ENCODE measurements around the gene PRG2.

The PRG2 gene

DNA sequence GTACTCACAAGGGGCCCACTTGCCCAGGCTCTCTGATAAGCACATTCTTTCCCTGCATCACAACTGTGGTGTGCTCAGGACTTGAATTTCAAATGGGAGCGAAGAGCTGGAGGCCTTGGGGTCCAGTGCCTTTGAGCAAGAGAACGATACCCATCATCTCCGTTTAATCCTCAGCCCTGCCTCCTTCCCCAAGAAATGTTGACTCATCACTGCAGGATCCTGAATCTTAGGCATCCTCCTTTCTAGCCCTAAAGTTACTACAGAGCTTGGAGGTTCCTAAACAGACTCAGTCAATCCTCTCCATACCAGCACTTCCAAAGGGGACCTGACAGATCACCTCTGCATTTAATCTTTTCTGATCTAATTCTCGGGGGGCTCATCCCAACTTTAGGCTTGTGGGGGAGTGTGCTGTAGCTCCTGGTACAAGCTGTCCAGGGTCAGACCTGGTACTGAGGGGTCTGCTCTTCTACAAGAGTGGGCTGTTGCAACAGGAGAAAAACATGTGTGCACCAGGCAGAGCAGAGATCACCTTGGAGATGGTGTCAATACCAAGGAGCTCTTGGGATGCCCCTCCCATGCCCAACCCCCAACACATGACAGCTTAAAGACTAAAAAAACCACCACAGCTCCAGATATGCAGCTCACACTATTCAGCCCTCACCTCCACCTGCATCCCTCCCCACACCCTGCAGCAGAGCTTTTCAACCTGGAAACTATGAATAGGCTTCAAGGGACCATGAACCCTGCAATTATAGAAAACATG is 3.9 kb upstream of the PRG2 start:
- ATAC-seq, result no peak
- H3K36me3 Mint-ChIP-seq, result no peaks in the 10 kb centered on the region
- no peaks in the 10 kb centered on the region for H3K9me3 Mint-ChIP-seq
- H3K4me3 Mint-ChIP-seq, result no peak overlapping the region
- H3K27ac Mint-ChIP-seq, result no peak overlapping the region
- H3K27me3 Mint-ChIP-seq, result peaks cover 6% of the 10 kb centered on the region
- H3K4me1 Mint-ChIP-seq, result no peaks in the 10 kb centered on the region

DNA sequence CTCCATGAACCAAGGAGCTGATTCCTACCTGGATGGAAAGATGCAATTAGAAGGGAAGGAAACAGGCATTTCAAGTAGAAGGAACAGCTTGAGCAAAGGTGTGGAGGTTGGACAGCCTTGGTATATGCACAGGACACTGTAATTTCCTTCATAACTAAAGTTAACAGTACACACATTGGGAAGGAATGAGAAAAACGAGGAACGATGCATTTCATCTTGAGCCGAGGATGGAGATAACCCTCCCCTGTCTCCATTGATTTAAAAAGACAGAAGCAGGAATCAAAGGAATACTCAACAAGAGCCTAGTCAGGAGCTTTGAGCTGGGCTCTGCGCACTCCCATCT is 2.3 kb upstream of the PRG2 start:
- no peaks in the 10 kb centered on the region for H3K4me1 Mint-ChIP-seq
- H3K27me3 Mint-ChIP-seq, result peaks cover 10% of the 10 kb centered on the region
- H3K27ac Mint-ChIP-seq, result no peak overlapping the region
- H3K9me3 Mint-ChIP-seq, result no peaks in the 10 kb centered on the region
- H3K4me3 Mint-ChIP-seq, result no peak overlapping the region
- H3K36me3 Mint-ChIP-seq, result no peaks in the 10 kb centered on the region
- ATAC-seq, result no peak

DNA sequence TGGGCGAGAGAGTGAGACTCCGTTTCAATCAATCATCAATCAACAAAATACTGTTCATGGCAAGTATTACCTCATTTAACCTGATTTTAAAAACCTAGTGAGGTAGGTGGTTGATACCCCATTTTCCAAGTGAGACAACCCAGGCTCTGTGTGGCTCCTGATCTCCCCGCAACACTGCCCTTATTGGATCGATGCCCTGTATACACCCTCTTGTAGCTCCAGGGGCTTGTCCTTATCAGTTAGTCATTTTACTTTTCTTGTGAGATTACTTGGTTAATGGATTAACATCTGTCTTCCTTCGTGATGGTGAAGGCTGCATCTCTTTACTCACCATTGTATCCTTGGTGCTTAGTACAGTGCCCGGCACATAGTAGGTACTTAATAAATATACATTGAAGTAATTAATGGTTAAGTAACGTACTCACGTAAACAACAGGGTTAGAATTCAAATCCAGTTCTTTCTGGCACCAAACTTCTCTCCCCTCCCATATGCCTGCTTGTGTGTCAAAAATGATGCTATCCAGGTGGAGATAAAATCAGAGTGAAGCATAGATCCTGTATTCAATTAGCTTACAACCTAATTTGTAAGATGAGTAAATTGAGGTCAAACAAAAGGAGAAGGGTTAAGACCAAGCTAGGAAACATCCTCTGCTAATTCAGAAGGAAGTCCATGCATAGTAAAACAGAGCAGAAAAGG is 1.8 kb upstream of the PRG2 start:
- peaks cover 10% of the 10 kb centered on the region for H3K27me3 Mint-ChIP-seq
- H3K9me3 Mint-ChIP-seq, result no peaks in the 10 kb centered on the region
- no peak for ATAC-seq
- H3K4me3 Mint-ChIP-seq, result no peak overlapping the region
- no peaks in the 10 kb centered on the region for H3K36me3 Mint-ChIP-seq
- H3K27ac Mint-ChIP-seq, result no peak overlapping the region
- H3K4me1 Mint-ChIP-seq, result no peaks in the 10 kb centered on the region

DNA sequence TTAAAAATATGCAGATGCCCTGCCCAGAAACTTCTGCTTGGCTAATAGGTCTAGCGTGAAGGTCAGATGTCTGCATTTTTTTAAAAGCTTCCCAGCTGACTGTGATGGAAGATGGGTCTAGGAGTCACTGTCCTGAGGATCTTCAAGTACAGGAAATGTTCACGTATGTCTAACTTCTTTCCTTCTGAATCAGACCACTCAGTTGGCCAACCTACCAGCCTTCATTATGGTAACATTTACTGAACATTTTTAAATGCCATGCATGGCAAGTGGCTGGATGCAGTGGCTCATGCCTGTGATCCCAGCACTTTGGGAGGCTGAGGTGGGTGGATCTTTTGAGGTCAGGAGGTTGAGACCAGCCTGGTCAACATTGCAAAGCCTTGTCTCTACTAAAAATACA is 1.1 kb upstream of the PRG2 start:
- no peak for ATAC-seq
- Mint-ChIP-seq H3K9me3 (no peaks in the 10 kb centered on the region), H3K36me3 (no peaks in the 10 kb centered on the region), H3K27ac (no peak overlapping the region), H3K4me3 (no peak overlapping the region), H3K4me1 (no peaks in the 10 kb centered on the region), H3K27me3 (peaks cover 10% of the 10 kb centered on the region)

DNA sequence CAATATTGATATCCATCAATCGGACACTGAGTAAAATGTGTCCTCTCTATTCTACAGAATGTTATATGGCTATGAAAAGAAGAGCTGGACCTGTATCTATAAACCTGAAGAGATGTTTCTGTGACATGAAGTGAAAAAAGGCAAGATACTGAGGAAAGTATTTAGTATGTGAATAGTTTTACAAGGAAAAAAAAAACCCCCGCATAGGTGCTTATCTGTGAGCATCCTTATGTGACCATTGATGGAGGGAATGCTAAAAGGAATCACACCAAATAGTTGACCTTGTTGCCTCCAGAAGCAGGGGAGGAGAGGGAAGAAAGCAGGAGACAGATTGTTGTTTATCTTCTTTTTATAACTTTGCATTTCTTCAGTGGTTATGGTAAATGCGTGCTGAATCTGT is 661 bp upstream of the PRG2 start:
- peaks cover 10% of the 10 kb centered on the region for H3K27me3 Mint-ChIP-seq
- no peak overlapping the region for H3K4me3 Mint-ChIP-seq

DNA sequence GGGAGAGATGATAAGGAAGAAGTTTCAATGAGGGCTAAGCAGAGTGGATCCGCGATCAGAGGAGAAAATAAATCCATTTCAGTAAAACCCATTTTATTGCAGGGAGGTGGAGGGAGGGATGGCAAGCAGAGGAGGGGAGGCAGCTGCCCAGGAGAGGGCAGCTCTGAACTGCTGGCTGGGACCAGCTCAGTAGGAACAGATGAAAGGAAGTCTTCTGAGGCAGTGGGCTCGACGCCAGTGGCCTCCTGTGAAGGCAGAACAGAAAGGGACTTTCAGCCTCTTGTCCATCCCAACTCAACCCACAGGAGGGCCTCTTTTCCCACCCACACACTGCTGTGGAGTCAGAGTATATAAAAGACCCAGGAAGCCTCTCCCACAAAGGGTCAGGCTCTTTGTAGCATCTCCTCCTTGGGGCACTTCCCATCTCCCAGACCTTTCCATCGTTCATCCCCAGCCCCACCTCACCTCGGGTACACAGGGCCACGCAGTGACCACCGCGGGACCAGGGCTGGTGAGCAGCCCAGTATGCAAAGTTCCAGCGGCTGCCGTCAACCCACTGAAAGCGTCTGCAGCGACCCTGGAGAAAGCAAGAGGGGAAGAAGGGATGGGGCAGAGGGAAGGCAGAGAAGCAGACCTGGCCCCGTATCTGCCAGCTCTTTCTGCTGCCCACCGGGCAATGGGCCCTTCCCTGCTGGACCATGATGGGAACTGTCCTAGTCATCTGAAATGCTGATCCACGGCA is 3.0 kb downstream of the PRG2 start:
- no peaks in the 10 kb centered on the region for H3K4me1 Mint-ChIP-seq
- H3K4me3 Mint-ChIP-seq, result no peak overlapping the region
- ATAC-seq, result no peak
- H3K9me3 Mint-ChIP-seq, result no peaks in the 10 kb centered on the region
- H3K27ac Mint-ChIP-seq, result no peak overlapping the region
- peaks cover 14% of the 10 kb centered on the region for H3K27me3 Mint-ChIP-seq
- H3K36me3 Mint-ChIP-seq, result no peaks in the 10 kb centered on the region

More for the DNA sequence above, 661 bp upstream of the PRG2 start:
- Mint-ChIP-seq H3K36me3 (no peaks in the 10 kb centered on the region), H3K27ac (no peak overlapping the region), H3K9me3 (no peaks in the 10 kb centered on the region), H3K4me1 (no peaks in the 10 kb centered on the region)
- ATAC-seq, result no peak

DNA sequence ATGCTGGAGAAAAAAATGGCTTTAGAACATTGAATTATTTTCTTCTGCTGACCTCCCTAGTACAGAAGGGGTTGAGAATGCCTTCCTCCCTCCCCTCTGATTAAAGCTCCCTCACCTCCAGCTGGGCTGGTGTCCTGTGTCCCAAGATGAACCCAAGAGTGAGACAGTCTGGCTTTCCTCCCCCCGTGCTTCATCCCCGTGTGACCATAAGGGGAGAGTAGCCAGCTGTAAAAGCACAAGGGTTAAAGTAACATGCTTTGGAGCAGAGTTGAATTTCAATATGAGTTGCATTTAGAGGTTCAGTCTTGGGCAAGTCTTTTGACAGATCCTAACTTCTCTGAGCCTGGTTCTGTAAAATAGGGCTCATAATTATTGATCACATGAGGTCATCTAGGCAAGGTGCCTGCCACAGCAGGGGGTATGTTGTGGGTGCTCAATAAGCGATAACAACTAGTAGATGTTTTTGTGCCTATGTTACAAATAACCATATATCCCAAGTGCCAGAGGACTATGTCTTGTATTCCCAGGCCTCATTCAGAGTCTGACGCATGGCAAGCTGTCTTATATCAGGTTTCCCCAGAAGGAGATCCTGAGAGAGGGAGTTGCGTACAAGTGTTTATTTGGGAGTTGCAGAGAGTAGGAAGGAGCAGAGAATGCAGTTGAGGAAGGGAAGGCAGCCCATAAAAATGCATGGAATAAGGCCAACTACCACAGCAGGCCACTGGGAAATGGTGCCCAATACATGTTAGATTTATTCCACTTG is 4.1 kb downstream of the PRG2 start:
- H3K4me1 Mint-ChIP-seq, result no peaks in the 10 kb centered on the region
- no peaks in the 10 kb centered on the region for H3K36me3 Mint-ChIP-seq
- H3K9me3 Mint-ChIP-seq, result no peaks in the 10 kb centered on the region
- ATAC-seq, result no peak
- no peak overlapping the region for H3K4me3 Mint-ChIP-seq
- peaks cover 23% of the 10 kb centered on the region for H3K27me3 Mint-ChIP-seq
- no peak overlapping the region for H3K27ac Mint-ChIP-seq

DNA sequence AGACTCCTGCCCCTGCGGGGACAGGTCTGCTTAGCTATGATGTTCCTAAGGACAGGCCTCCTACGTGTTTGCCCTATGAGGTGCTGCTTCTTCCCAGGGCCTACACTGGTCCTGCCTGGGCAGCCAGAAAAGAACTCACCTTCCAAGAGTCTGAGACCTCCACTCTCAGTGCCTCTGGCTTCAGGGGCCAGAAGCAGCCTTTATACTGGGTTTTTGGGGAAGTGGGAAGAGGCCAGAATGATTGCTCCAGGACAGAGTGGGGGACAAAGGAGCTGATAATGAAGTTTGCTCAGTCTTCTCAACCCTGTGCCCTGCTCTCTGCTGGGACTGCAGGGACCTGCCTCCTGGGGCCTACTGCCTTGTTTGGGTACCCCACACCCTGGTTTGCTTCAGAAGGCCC is 9.5 kb downstream of the PRG2 start, which contains the start of gene PRG3:
TSS of gene PRG3 (minus strand) at position 176 of the 400 bp plus-strand sequence. CDS start 442 bp downstream, outside the sequence.
- H3K27me3 Mint-ChIP-seq, result peaks cover 37% of the 10 kb centered on the region

DNA sequence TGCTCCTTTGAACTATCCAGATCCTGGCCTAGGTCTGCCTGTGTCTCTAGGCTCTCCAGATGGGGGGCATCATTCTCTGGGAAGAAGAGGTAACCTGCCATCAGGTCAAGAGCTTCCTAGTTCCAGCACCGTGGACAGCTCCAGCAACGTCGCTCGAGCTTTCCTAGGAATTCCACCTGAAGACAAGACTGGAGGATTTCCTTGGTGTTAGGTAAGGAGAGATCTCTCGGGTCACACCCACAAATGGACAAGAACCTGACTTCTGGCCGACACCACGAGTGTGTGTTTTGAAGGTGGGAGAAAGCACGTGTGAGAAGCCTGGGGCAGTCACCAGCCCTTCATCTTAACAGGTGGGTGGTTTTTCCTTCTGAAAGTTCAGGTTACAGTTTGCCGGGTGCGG is 10.7 kb downstream of the PRG2 start:
- no peak overlapping the region for H3K4me3 Mint-ChIP-seq
- no peaks in the 10 kb centered on the region for H3K9me3 Mint-ChIP-seq
- no peaks in the 10 kb centered on the region for H3K36me3 Mint-ChIP-seq
- ATAC-seq, result no peak
- H3K27me3 Mint-ChIP-seq, result peaks cover 37% of the 10 kb centered on the region
- no peak overlapping the region for H3K27ac Mint-ChIP-seq
- H3K4me1 Mint-ChIP-seq, result no peaks in the 10 kb centered on the region

More for the DNA sequence above, 9.5 kb downstream of the PRG2 start, which contains the start of gene PRG3:
- no peak within 1 kb of the TSS for H3K27ac Mint-ChIP-seq
- no peaks in the 10 kb centered on the region for H3K36me3 Mint-ChIP-seq
- H3K4me3 Mint-ChIP-seq, result no peak within 1 kb of the TSS
- no peaks in the 10 kb centered on the region for H3K4me1 Mint-ChIP-seq
- ATAC-seq, result no peak
- H3K9me3 Mint-ChIP-seq, result no peaks in the 10 kb centered on the region

DNA sequence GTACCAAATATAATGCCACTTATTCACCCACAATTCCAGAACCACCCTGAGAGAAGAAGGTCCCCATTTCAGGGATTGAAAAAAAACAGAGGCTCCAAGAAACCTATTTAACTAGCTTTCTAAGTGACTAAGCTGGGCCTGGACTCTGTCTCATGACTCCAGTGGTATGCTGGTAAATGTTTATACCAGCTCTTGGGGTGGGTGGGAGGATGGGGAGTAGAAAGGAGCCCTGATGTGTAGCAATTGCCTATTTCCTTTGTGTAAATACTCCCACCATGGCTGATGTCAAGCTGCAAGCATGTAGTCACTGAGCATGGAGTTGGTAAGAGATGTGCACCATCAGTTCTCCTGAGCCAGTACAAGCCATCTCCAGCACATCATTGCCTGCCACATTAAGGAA is 12.3 kb downstream of the PRG2 start:
- no peak overlapping the region for H3K27ac Mint-ChIP-seq
- H3K4me3 Mint-ChIP-seq, result no peak overlapping the region
- no peak for ATAC-seq
- H3K9me3 Mint-ChIP-seq, result no peaks in the 10 kb centered on the region
- no peaks in the 10 kb centered on the region for H3K36me3 Mint-ChIP-seq
- H3K4me1 Mint-ChIP-seq, result no peaks in the 10 kb centered on the region
- peaks cover 37% of the 10 kb centered on the region for H3K27me3 Mint-ChIP-seq

DNA sequence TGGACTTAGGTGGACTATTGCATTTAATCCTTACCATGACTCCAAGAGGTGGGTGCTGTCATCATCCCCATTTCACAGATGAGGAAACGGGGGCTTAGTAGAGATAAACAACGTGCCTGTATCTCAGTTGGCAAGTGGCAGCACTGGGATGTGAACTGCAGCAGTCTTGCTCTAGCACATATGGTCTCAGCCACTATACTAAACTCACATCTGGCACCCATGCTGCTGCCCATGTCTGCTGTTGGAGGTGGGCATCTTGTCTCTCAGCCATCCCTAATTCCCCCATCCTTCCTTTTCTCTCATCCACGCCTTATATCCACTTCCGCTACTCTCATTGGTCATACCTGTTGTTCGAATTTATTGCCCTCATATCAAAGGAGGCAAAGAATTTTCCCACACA is 13.3 kb downstream of the PRG2 start:
- Mint-ChIP-seq H3K36me3 (no peaks in the 10 kb centered on the region), H3K4me1 (no peaks in the 10 kb centered on the region), H3K4me3 (no peak overlapping the region), H3K27ac (no peak overlapping the region), H3K27me3 (peaks cover 29% of the 10 kb centered on the region), H3K9me3 (no peaks in the 10 kb centered on the region)
- ATAC-seq, result no peak

DNA sequence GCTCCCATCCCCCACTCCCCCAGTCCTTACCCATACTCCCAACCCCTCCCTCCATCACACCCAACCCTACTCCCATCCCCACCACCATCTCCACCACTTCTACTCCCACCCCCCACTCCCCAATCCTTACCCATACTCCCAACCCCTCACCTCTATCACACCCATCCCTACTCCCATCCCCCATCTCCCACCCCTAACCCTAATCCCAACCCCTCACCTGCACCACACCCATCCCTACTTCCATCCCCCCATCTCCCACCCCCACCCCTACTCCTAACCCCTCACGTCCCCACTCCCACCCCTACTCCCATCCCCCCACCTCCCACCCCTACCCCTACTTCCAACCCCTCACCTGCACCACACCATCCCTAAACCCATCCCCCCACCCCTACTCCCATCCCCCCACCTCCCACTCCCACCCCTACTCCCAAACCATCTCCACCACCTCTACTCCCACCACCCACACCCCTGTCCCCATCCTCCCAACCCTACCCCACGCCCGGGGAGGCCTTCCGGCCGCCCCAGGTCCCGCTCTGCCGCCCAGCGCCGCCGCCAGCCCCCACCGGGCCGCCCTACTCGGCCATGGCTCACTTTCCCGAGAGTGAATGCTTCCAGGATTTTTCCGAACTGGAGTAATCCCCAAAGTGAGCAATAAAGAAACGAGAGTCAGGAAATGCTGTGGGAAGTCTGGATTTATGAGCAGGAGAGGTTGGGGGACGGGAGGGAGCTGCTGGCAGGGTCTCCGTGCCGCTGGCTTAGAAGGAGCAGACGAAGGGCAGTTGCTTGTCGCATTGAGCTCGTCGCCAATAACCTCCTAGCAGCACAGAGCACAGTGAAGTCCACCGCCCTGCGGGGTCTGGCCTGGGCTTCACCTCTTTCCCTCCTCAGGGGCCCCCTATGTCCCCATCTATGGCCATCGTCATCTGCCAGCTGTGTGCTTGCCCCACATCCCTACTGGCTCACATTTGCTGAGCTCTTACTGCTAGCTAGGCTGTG is 14.1 kb downstream of the PRG2 start:
- H3K9me3 Mint-ChIP-seq, result no peaks in the 10 kb centered on the region
- H3K4me3 Mint-ChIP-seq, result no peak overlapping the region
- H3K27me3 Mint-ChIP-seq, result peaks cover 24% of the 10 kb centered on the region
- peak; percentile 52 for ATAC-seq
- H3K4me1 Mint-ChIP-seq, result no peaks in the 10 kb centered on the region
- H3K36me3 Mint-ChIP-seq, result no peaks in the 10 kb centered on the region
- H3K27ac Mint-ChIP-seq, result no peak overlapping the region

DNA sequence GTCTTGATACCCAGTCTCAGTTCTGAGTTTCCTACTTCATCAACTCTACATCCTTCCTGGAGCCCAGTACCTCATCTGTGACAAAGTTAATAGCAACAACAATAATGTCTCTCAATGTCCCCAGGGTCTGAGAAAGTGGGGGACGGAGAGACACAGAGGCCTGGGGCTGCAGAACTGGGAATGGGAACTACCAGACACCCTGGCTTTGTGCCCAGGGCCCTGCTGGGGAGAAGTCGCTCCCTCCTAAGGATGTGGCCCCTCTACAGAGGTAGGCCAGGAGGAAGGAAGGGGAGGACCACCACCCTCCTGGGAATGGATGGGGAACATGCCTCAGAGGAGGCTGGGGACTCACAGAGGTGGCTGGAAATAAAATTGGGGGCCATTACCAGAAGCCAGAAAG is 15.0 kb downstream of the PRG2 start:
- H3K27me3 Mint-ChIP-seq, result peaks cover 30% of the 10 kb centered on the region
- H3K27ac Mint-ChIP-seq, result no peak overlapping the region
- ATAC-seq, result no peak

DNA sequence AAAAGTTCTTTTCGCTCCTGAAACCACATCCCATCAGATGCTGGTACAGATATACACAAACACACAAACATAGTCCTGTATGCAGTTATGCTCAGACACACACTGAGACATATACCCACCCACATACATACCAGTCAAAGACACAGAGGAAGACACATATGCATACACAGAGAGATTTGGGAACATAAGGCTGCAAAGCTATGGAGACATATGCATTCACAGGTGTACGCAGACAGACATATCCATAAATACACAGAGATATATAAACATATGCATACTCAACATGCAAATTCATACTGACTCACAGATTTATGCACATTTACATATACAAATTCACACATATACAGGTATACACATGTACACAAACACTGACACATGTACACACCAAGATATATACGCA is 15.5 kb downstream of the PRG2 start:
- H3K27me3 Mint-ChIP-seq, result peaks cover 30% of the 10 kb centered on the region
- no peaks in the 10 kb centered on the region for H3K9me3 Mint-ChIP-seq
- no peaks in the 10 kb centered on the region for H3K4me1 Mint-ChIP-seq
- H3K36me3 Mint-ChIP-seq, result no peaks in the 10 kb centered on the region
- no peak overlapping the region for H3K4me3 Mint-ChIP-seq
- no peak overlapping the region for H3K27ac Mint-ChIP-seq
- no peak for ATAC-seq

More for the DNA sequence above, 15.0 kb downstream of the PRG2 start:
- no peaks in the 10 kb centered on the region for H3K4me1 Mint-ChIP-seq
- H3K9me3 Mint-ChIP-seq, result no peaks in the 10 kb centered on the region
- H3K36me3 Mint-ChIP-seq, result no peaks in the 10 kb centered on the region
- H3K4me3 Mint-ChIP-seq, result no peak overlapping the region
